Loucy (cell line): ENCODE results near the gene FASTKD3.

ENCODE experiments used
- CTCF ChIP-seq: fragments of 200-600 bp; sonication (generic); conservative IDR thresholded peaks from 2 replicates; pipeline ENCODE4 v1.5.1; 2014; ENCODE audit warnings: mild to moderate bottlenecking, antibody characterized with exemption, low read length
- EZH2phosphoT487 ChIP-seq: fragments of 200-600 bp; IDR thresholded peaks from 2 replicates; pipeline ENCODE4 v1.6.1; 2018; ENCODE audit warnings: antibody characterized with exemption, mild to moderate bottlenecking, moderate library complexity, borderline replicate concordance

GRCh38 chr5:7824995-7825394 is 43.8 kb downstream of the FASTKD3 start:
- TF ChIP-seq CTCF (no peak), EZH2phosphoT487 (no peak)
